ENCODE data around the gene NEURL1. TPM values are rescaled to one million over a fixed set of nuclear protein-coding genes. Genes with fewer than 3 reads are reported as not detected.

The NEURL1 gene
- total and polyA plus RNA-seq, 2 donors (not counting 3 experiments of a cell fraction or from before 2014, with no cell fraction given): 0.06 to 0.22 TPM

DNA sequence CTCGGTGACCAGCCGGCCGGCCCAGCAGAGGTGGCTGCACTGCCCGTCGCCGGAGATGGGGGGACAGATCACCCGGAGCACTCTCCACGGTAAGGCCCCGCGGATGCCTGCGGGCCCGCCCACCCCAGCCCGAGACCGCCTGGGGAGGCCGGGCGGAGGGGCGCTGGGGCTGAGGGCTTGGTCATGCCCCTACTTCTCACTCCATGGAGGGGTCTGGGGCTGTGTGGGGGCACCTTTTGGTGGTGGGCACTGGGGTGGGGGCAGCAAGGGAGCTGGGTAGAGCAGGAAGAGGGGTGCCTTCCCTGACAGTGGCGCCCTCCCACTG is 61.8 kb downstream of the NEURL1 start:
- Histone ChIP-seq H3K4me3 (replicated peaks in 1 of 3; ENCODE audit: insufficient read depth in 1 of 3, low read depth in 1 of 3, low read length in 3 of 3) (peak overlapping the region in 1 of 3 experiments; percentile 25), H4K20me1 (replicated peaks; ENCODE audit: control insufficient read depth, extremely low read depth, insufficient read depth, low read length) (no peaks in the 10 kb centered on the region), H3K4me1 (ENCODE audit: control insufficient read depth, extremely low read depth, insufficient read depth, low read length) (no peaks in the 10 kb centered on the region), H3K27ac (ENCODE audit: insufficient read depth, low read depth, low read length) (no peak overlapping the region), H3K4me2 (ENCODE audit: insufficient read depth, low read length) (no peak overlapping the region), H2AFZ (ENCODE audit: low read depth, low read length) (no peak overlapping the region), H3K9me3 (replicated peaks; ENCODE audit: control insufficient read depth, insufficient read depth, low read length) (no peaks in the 10 kb centered on the region), H3K9ac (replicated peaks; ENCODE audit: extremely low read depth, insufficient read depth, low read length) (no peak overlapping the region), H3K79me2 (ENCODE audit: control insufficient read depth, insufficient read depth, low read length) (no peaks in the 10 kb centered on the region), H3K9me1 (replicated peaks; ENCODE audit: control insufficient read depth, extremely low read depth, insufficient read depth, low read length) (no peaks in the 10 kb centered on the region), H3K36me3 (ENCODE audit: control insufficient read depth in 2 of 2, extremely low read depth in 1 of 2, insufficient read depth in 2 of 2, low read length in 2 of 2) (no peaks in the 10 kb centered on the region), H3K27me3 (ENCODE audit: control insufficient read depth in 2 of 2, insufficient read depth in 2 of 2, low read length in 2 of 2) (peaks cover 19 to 25% of the 10 kb centered on the region in 2 experiments)
- ChIA-PET CTCF (interaction anchor here (1.8 kb wide), 1 partner anchor 9 kb away, joined by 8 read pairs; no protein-coding TSS in a partner anchor), POLR2A (no interaction called here)
- DNase-seq (ENCODE audit: low read depth, low spot score): no peak
- dilution Hi-C loops (cut with MboI; ENCODE audit: extremely low pct_ligation_motif_present, low sequenced_read_pairs) (no loop called here), intact Hi-C loops (cut with micrococcal nuclease) (no loop called here)
- TF ChIP-seq GATA2 (IDR thresholded peaks at IDR 0.05; ENCODE audit: insufficient read depth, insufficient read length, low read depth, low read length) (no peak), FOS (IDR thresholded peaks at IDR 0.05; ENCODE audit: borderline replicate concordance, insufficient read depth, low read length) (no peak), POLR2AphosphoS5 (IDR thresholded peaks at IDR 0.05; ENCODE audit: insufficient read depth, low read depth, low read length) (no peak), EZH2 (IDR thresholded peaks at IDR 0.05; ENCODE audit: borderline replicate concordance, low read depth, low read length, severe bottlenecking) (no peak), MYC (IDR thresholded peaks at IDR 0.05; ENCODE audit: low read depth, low read length) (no peak), JUN (IDR thresholded peaks at IDR 0.05; ENCODE audit: borderline replicate concordance, insufficient read depth, insufficient read length, low read depth) (no peak), POLR2A (IDR thresholded peaks at IDR 0.05; ENCODE audit: low read depth, low read length) (no peak)
- TF ChIP-seq, protein P1, sequence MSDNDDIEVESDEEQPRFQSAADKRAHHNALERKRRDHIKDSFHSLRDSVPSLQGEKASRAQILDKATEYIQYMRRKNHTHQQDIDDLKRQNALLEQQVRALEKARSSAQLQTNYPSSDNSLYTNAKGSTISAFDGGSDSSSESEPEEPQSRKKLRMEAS (IDR thresholded peaks at IDR 0.05; ENCODE audit: insufficient read depth, insufficient read length): no peak
- TF ChIP-seq, protein P2, sequence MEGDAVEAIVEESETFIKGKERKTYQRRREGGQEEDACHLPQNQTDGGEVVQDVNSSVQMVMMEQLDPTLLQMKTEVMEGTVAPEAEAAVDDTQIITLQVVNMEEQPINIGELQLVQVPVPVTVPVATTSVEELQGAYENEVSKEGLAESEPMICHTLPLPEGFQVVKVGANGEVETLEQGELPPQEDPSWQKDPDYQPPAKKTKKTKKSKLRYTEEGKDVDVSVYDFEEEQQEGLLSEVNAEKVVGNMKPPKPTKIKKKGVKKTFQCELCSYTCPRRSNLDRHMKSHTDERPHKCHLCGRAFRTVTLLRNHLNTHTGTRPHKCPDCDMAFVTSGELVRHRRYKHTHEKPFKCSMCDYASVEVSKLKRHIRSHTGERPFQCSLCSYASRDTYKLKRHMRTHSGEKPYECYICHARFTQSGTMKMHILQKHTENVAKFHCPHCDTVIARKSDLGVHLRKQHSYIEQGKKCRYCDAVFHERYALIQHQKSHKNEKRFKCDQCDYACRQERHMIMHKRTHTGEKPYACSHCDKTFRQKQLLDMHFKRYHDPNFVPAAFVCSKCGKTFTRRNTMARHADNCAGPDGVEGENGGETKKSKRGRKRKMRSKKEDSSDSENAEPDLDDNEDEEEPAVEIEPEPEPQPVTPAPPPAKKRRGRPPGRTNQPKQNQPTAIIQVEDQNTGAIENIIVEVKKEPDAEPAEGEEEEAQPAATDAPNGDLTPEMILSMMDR (IDR thresholded peaks at IDR 0.05; ENCODE audit: extremely low read depth in 1 of 2, insufficient read depth in 1 of 2, low read depth in 1 of 2, low read length in 2 of 2): no peak
- BruUV-seq (replicated peaks): no TSS peak
- FAIRE-seq: no peak

Data from endothelial cell of umbilical vein (primary cell).